ENCODE data around the gene MYO1A.

DNA sequence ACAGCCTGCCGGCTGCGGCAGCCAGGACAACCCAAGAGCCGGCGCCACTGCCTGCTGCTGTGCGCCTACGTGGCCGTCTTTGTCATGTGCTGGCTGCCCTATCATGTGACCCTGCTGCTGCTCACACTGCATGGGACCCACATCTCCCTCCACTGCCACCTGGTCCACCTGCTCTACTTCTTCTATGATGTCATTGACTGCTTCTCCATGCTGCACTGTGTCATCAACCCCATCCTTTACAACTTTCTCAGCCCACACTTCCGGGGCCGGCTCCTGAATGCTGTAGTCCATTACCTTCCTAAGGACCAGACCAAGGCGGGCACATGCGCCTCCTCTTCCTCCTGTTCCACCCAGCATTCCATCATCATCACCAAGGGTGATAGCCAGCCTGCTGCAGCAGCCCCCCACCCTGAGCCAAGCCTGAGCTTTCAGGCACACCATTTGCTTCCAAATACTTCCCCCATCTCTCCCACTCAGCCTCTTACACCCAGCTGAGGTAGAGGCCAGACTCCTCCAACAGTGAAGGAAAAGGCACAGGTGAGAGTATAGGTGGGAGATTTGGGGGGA lies 53.9 kb downstream of the MYO1A start:
- TF ChIP-seq, protein P1, sequence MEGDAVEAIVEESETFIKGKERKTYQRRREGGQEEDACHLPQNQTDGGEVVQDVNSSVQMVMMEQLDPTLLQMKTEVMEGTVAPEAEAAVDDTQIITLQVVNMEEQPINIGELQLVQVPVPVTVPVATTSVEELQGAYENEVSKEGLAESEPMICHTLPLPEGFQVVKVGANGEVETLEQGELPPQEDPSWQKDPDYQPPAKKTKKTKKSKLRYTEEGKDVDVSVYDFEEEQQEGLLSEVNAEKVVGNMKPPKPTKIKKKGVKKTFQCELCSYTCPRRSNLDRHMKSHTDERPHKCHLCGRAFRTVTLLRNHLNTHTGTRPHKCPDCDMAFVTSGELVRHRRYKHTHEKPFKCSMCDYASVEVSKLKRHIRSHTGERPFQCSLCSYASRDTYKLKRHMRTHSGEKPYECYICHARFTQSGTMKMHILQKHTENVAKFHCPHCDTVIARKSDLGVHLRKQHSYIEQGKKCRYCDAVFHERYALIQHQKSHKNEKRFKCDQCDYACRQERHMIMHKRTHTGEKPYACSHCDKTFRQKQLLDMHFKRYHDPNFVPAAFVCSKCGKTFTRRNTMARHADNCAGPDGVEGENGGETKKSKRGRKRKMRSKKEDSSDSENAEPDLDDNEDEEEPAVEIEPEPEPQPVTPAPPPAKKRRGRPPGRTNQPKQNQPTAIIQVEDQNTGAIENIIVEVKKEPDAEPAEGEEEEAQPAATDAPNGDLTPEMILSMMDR (IDR thresholded peaks at IDR 0.05; ENCODE audit: low read depth, low read length, missing input control) = no peak
- TF ChIP-seq, protein P2, sequence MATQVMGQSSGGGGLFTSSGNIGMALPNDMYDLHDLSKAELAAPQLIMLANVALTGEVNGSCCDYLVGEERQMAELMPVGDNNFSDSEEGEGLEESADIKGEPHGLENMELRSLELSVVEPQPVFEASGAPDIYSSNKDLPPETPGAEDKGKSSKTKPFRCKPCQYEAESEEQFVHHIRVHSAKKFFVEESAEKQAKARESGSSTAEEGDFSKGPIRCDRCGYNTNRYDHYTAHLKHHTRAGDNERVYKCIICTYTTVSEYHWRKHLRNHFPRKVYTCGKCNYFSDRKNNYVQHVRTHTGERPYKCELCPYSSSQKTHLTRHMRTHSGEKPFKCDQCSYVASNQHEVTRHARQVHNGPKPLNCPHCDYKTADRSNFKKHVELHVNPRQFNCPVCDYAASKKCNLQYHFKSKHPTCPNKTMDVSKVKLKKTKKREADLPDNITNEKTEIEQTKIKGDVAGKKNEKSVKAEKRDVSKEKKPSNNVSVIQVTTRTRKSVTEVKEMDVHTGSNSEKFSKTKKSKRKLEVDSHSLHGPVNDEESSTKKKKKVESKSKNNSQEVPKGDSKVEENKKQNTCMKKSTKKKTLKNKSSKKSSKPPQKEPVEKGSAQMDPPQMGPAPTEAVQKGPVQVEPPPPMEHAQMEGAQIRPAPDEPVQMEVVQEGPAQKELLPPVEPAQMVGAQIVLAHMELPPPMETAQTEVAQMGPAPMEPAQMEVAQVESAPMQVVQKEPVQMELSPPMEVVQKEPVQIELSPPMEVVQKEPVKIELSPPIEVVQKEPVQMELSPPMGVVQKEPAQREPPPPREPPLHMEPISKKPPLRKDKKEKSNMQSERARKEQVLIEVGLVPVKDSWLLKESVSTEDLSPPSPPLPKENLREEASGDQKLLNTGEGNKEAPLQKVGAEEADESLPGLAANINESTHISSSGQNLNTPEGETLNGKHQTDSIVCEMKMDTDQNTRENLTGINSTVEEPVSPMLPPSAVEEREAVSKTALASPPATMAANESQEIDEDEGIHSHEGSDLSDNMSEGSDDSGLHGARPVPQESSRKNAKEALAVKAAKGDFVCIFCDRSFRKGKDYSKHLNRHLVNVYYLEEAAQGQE (IDR thresholded peaks at IDR 0.05) = no peak
- TF ChIP-seq RAD21 (IDR thresholded peaks at IDR 0.05) (no peak), YY1 (IDR thresholded peaks at IDR 0.05) (no peak), RXRA (IDR thresholded peaks at IDR 0.05) (no peak), TAF1 (conservative IDR thresholded peaks at IDR 0.05) (no peak), SP1 (IDR thresholded peaks at IDR 0.05) (no peak), HNF4A (conservative IDR thresholded peaks at IDR 0.05) (no peak), FOXA1 (IDR thresholded peaks at IDR 0.05) (no peak), GABPA (IDR thresholded peaks at IDR 0.05 in 1 of 2, conservative IDR thresholded peaks at IDR 0.05 in 1 of 2) (no peak)
- TF ChIP-seq, protein P3, sequence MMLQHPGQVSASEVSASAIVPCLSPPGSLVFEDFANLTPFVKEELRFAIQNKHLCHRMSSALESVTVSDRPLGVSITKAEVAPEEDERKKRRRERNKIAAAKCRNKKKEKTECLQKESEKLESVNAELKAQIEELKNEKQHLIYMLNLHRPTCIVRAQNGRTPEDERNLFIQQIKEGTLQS (IDR thresholded peaks at IDR 0.05) = no peak
- TF ChIP-seq, protein P4, sequence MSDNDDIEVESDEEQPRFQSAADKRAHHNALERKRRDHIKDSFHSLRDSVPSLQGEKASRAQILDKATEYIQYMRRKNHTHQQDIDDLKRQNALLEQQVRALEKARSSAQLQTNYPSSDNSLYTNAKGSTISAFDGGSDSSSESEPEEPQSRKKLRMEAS (IDR thresholded peaks at IDR 0.05) = no peak
